HEK293 (cell line): Measurements from ENCODE around the gene ZBTB38.

Experiments used
- ATF2 ChIP-seq: fragments of 450-650 bp; formaldehyde crosslinking; IDR thresholded peaks from 2 replicates; pipeline ENCODE4 v1.5.1; 2016; ENCODE audit warnings: missing biosample characterization, missing genetic modification characterization, low read depth
- CTCF ChIP-seq: fragments of 450-650 bp; formaldehyde crosslinking; IDR thresholded peaks from 2 replicates; pipeline ENCODE4 v1.5.1; 2016; ENCODE audit warnings: missing biosample characterization, missing genetic modification characterization
- FEZF1 ChIP-seq: fragments of 450-650 bp; formaldehyde crosslinking; IDR thresholded peaks from 2 replicates; pipeline ENCODE4 v1.5.1; 2016; ENCODE audit warnings: missing biosample characterization, missing genetic modification characterization
- HOXC10 ChIP-seq: sonication (generic); formaldehyde crosslinking; IDR thresholded peaks from 2 replicates; pipeline ENCODE4 v1.8.1; 2023; ENCODE audit warnings: mild to moderate bottlenecking, missing genetic modification reagents
- RBAK ChIP-seq: fragments of 450-650 bp; formaldehyde crosslinking; IDR thresholded peaks from 2 replicates; pipeline ENCODE4 v1.5.1; 2016; ENCODE audit warnings: missing biosample characterization, missing genetic modification characterization
- SP3 ChIP-seq: fragments of 450-650 bp; formaldehyde crosslinking; IDR thresholded peaks from 2 replicates; pipeline ENCODE4 v1.5.1; 2016; ENCODE audit warnings: missing biosample characterization, missing genetic modification characterization
- ZNF138 ChIP-seq: fragments of 450-650 bp; formaldehyde crosslinking; IDR thresholded peaks from 2 replicates; pipeline ENCODE4 v1.5.1; 2016; ENCODE audit warnings: missing biosample characterization, missing genetic modification characterization, borderline replicate concordance
- ZNF140 ChIP-seq: fragments of 450-650 bp; formaldehyde crosslinking; IDR thresholded peaks from 2 replicates; pipeline ENCODE4 v1.5.1; 2016; ENCODE audit warnings: missing biosample characterization, missing genetic modification characterization
- ZNF18 ChIP-seq: fragments of 450-650 bp; formaldehyde crosslinking; IDR thresholded peaks from 2 replicates; pipeline ENCODE4 v1.5.1; 2016; ENCODE audit warnings: missing biosample characterization, missing genetic modification characterization
- ZNF239 ChIP-seq: fragments of 450-650 bp; formaldehyde crosslinking; IDR thresholded peaks from 2 replicates; pipeline ENCODE4 v1.5.1; 2016; ENCODE audit warnings: missing biosample characterization, missing genetic modification characterization
- ZNF248 ChIP-seq: fragments of 450-650 bp; formaldehyde crosslinking; IDR thresholded peaks from 2 replicates; pipeline ENCODE4 v1.5.1; 2017; ENCODE audit warnings: missing biosample characterization, missing genetic modification characterization
- ZNF623 ChIP-seq: fragments of 450-650 bp; formaldehyde crosslinking; IDR thresholded peaks from 2 replicates; pipeline ENCODE4 v1.5.1; 2016; ENCODE audit warnings: missing biosample characterization, missing genetic modification characterization
- ZNF660 ChIP-seq: fragments of 450-650 bp; IDR thresholded peaks from 2 replicates; pipeline ENCODE4 v1.5.1; 2018; ENCODE audit warnings: missing biosample characterization, mild to moderate bottlenecking, missing genetic modification characterization

- no peak for TF ChIP-seq ZNF660 (tag by site-specific recombination)
- no peak for TF ChIP-seq CTCF (tag by site-specific recombination)
- TF ChIP-seq ZNF623 (tag by site-specific recombination), result no peak
- TF ChIP-seq RBAK (tag by site-specific recombination), result no peak
- TF ChIP-seq FEZF1 (tag by site-specific recombination), result no peak
- TF ChIP-seq HOXC10 (CRISPR knock-in tag), result no peak
- TF ChIP-seq SP3 (tag by site-specific recombination), result no peak
- TF ChIP-seq ATF2 (tag by site-specific recombination), result no peak
- no peak for TF ChIP-seq ZNF140
- no peak for TF ChIP-seq ZNF18 (tag by site-specific recombination)
- no peak for TF ChIP-seq ZNF138 (tag by site-specific recombination)
- TF ChIP-seq ZNF248 (tag by site-specific recombination), result no peak
- no peak for TF ChIP-seq ZNF239 (tag by site-specific recombination)
These were observed 29.4 kb upstream of the ZBTB38 start for GRCh38 chr3:141338881-141339280.
